Suppressor macrophage treated with lipopolysaccharide for 1 hour (primary cell): ENCODE results near the gene MRAS.
"Not testable (repeated sequence)": the region's sequence is repeated elsewhere in the genome, so short reads cannot be mapped to it uniquely, and the experiment has no call there.

Experiments
- DNase-seq, 3 donors: peaks; one replicate each; pipeline ENCODE4 v3.0.0-alpha.2; 2020 to 2022

Gene MRAS

GRCh38 chr3:138367911-138368310, 19.5 kb downstream of the MRAS start:
- DNase-seq = peak; percentile 89 to 92 (median 91)

GRCh38 chr3:138369151-138369900, 20.9 kb downstream of the MRAS start:
- DNase-seq = peak; percentile 19 to 31 (median 28)

- DNase-seq = no peak
Observed at GRCh38 chr3:138370321-138370720, 21.9 kb downstream of the MRAS start.

DNA sequence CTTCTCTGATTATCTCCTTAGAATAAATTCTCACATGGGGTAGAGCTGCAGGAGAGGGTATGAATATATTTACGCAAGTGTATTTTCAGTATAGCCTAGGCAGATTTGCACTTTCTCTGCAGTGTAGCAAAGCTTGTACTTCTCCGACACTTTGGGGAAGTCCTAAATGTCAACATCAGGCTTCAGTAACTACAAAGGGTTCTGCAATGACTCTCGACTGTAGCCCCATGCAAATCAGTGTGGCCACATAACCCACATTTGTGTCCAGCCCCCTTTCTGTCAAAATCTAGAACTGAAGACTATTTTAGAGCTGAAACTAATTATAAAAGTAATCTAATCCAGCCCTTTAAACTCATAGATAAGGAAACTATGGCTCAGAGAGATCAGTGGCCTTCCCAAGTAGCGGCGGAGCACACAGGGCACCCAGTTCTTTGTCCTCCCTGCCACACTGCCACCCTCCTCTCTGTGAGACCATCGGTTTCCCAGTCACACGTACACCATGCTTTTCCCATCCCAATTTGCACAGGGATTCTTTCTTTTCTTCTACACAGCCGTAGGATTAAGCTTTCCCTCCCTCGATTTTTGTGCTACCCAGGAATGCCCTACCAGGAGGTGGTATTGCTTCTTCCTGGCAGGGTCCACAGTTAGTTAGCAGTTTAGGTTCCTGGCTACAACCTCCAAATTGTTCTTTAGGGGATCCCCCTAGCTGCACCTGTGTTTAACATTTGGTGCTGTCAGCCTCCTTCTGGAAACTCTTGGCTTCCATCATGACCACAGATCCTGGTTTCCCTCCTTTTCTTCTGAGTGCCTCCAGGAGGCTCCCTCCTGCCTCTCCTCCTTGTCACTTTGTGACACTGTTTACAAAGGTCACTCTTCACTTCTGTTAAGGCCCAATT, 22.9 kb downstream of the MRAS start:
- peak; percentile 89 to 97 (median 96) for DNase-seq

DNA sequence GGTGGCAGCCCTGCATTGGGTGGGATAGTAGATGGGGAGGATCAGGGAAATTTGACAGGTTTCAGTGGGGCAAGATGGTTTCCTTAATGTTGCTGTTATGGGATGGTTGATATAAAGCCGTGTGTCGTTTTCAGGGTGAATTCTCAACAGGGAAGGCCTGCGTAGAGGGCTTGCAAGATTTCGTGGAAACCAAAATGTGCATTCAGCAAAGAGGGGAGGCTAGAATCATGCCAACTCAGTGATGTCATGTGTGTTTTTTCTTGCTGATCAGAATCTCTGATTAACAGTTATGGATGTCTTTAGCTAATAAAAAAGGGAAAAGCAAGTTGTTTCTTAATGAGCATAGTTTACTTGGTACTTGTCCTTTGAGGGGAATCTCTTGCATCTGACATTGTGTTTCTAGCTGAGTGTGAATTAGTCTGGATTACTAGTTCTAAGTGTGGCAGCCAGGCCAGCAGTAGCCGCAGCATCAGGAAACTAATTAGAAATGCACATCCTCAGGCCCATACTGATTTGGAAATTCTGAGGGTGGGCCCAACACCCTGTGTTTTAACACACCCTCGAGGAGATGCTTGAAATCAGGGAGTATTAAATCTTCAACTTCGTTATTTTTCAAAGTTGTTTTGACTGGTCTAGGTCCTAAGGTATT, 24.8 kb downstream of the MRAS start:
- DNase-seq = no peak

GRCh38 chr3:138373736-138374094, 25.3 kb downstream of the MRAS start:
- DNase-seq = no peak

DNA sequence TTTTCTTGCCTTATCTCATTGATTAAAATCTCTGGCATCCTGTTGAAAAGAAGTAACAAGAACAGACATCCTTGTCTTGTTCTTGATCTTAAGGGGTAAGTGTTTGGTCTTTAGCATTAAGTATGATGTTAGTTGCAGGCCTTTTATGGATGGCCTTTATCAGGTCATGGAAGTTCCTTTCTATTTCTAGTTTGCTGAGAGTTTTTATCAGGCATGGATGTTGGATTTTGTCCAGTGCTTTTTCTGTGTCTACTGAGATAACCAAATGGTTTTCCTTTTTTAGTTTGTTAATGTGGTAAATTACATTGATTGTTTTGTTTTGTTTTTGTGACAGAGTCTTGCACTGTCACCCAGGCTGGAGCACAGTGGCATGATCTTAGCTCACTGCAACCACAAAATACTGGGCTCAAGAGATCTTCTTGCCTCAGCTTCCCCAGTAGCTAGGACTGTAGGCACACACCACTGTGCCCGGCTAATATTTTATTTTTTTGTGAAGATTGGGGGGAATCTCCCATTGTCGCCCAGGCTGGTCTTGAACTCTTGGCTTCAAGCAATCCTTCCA, 26.3 kb downstream of the MRAS start:
- DNase-seq = no peak

DNA sequence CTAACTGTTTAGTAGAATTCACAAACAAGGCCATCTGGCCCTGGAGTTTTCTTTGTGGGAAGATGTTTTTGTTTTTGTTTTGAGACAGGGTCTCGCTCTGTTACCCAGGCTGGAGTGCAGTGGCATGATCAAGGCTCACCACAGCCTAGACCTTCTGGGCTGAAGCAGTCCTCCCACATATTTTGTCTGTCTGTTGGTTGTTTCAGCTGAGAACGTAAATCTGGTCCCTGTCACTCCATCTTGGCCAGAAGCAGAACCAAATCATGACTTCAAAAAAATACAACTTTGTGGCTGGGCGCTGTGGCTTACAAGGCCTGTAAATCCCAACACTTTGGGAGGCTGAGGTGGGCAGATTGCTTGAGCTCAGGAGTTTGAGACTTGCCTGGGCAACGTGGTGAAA, 27.1 kb downstream of the MRAS start:
- DNase-seq = no peak

DNA sequence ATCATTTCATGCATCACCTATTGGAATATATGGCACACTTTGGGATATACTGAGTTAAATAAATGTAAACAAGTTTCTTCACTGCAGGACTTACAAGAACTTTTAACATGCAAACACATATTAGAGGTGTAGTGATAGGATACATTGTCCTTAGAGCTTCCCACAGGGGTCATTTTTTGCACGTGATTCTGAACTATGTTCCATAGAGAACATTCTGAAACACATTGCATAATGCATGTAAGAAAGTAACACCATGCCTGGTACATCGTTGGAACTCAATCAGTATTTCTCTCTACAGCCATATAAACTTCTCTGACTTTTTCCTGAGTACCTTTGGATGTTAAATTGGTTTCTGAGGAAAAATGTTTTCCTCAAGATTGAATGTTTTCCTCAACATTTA, 28.3 kb downstream of the MRAS start:
- no peak for DNase-seq

GRCh38 chr3:138377212-138377611, 28.8 kb downstream of the MRAS start:
- DNase-seq = not testable (repeated sequence)

DNA sequence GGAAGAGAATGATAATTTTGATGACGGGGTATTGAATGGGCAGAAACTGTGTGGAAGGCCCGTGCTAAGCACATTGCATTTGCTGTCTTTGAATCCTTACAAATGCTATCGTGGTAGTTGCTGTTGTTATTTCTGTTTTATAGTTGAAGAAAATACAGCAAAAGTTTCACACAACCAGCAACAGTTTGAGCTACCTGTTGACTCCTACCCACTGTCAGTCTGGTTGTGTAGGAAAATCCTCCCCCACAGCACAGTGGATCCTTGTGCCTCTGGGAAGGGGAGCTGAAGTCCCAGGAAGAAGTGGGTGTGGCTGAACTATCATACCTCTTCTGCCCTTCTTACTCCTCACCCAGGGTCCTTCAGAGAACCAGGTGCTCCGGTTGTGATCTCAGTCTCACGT, 29.4 kb downstream of the MRAS start:
- no peak for DNase-seq

- DNase-seq = no peak
Observed at GRCh38 chr3:138378331-138378730, 30.0 kb downstream of the MRAS start.

- DNase-seq = no peak
Observed at GRCh38 chr3:138378990-138379389, 30.6 kb downstream of the MRAS start.

- no peak for DNase-seq
Observed at GRCh38 chr3:138381413-138381901, 33.1 kb downstream of the MRAS start.

DNA sequence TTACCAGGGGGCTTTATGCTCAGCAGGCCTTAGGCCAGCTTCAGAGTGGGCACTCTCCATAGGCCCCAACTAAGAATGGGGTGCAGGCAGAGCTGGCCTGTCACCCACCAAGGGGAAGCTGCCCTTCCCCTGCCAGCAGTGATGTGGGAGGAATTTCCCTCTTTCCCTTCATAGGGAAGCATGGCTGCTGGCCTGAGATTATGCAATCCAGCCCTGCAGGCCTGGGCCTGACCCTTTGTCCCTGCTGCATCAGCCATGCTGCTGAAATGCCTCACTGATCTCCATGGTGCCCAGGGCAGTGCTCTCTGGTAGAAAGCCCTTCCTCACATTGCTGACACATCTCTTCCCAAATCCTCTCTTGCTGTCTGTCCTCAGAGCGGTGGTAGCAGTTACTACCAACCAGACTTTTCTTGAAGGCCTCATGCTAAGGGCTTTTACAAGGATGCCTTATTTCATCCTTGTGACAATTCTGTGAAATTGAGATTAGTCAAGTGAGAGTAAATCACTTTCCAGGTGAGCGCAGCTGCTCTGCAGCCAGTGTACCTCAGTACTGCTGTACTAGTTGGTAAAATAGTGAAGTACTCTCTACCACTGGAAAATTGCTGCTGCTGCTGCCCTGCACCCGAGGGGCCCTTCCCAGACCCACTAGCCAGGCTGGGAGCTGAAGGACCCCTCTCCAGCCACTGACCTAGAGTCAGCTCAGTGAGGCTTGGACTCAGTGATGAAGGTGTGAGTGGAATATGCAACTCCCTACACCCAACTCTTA, 33.8 kb downstream of the MRAS start:
- peak; percentile 93 to 94 (median 93) for DNase-seq

DNA sequence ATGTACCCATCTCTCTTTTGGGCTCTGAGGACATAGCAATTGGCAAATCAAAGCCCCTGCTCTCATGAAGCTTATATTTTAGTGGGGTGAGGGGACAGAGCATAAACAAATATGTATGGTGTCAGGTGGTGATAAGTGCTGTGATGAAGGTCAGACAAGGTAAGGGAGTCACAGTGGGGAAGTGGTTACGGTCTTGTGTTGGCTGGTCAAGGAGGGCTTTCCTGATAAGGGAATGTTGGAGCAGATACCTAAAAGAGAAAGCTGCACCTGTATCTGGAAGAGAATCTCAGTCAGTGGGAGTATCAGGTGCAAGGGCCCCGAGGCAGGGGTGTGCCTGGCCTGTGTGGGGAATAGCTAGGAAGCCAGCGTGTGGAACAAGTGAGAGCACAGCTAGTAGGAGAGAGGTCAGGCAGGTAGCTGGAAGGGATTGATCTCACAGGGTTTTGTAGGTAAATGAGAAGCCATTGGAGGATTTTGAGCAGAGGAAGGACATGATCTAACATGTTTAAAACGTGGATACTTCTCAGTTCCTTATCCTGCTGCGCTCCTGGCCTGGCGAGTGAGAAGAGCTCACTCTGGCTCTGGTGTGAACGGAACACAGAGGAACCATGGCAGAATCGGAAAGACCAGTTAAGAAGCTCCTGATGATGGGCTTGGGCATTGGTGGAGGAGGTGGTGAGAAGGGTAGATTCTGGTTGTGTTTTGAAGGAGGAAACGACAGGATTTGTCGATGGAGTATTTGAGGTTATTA, 35.5 kb downstream of the MRAS start:
- DNase-seq = no peak

GRCh38 chr3:138384531-138384930, 36.2 kb downstream of the MRAS start:
- DNase-seq = no peak

GRCh38 chr3:138384976-138385375, 36.6 kb downstream of the MRAS start:
- DNase-seq = peak; percentile 57 to 58 (median 57)

GRCh38 chr3:138389144-138389601, 40.8 kb downstream of the MRAS start:
- DNase-seq = no peak

DNA sequence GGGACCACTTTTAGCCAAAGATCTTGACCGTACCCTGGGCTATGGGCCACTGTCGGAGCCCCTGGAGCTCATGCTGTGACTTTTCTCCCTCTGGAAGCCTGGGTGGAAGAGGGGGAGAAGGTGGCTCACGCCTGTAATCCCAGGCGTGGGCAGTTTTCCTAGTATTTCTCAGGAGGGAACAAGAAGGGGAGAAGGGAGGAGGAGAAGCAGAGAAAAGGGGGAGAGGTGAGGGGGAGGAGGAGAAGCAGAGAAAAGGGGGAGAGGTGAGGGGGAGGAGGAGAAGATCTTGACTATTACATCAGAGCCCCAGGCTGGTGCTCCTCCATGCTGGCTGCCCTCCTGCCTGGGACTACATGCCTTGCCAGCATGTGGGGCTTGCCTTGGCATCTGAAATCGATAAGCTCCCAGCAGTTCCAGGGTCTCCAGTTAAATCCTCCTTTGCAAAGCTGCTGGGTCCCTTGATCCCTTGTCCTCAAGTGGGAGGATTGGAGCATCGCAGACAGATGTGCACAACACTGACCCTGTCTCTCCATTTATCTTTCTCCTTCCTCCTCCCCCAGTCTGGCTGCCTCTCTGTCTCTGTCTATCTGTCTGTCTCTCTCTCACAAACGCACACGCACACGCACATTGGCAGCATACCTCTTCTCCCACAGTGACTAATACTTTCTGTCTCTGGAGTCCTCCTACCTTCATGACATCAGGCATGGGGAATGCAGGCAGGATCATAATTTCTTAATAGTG, 41.6 kb downstream of the MRAS start:
- no peak for DNase-seq

- no peak for DNase-seq
Observed at GRCh38 chr3:138390582-138390932, 42.2 kb downstream of the MRAS start.
